Astrocyte (in vitro differentiated cells and primary cell): ENCODE measurements around the gene PRKCE. TPM values are rescaled to one million over a fixed set of nuclear protein-coding genes. Genes with fewer than 3 reads are reported as not detected.

Experiments used
- DNase-seq: peaks from one replicate; pipeline ENCODE4 v3.0.0-alpha.2; 2010; ENCODE audit warnings: low read depth
- FAIRE-seq: peaks from 2 replicates; lab custom pipeline; 2011; peaks lifted over from hg19 to GRCh38; lab: Jason Lieb, UNC
- H2AFZ ChIP-seq: 2 replicates; pipeline ENCODE4 v1.6.0; 2012; ENCODE audit warnings: low read depth, low read length, inconsistent platforms
- H3K27ac ChIP-seq: 2 replicates; pipeline ENCODE4 v1.5.1; 2011; ENCODE audit warnings: low read depth, low read length, inconsistent platforms
- H3K27me3 ChIP-seq: 2 replicates; pipeline ENCODE4 v1.6.0; 2011; ENCODE audit warnings: low read length, inconsistent platforms; ENCODE audit not compliant: insufficient read depth
- H3K36me3 ChIP-seq: 2 replicates; pipeline ENCODE4 v1.5.1; 2011; ENCODE audit warnings: low read length, inconsistent platforms; ENCODE audit not compliant: insufficient read depth
- H3K4me1 ChIP-seq: 2 replicates; pipeline ENCODE4 v1.5.1; 2011; ENCODE audit warnings: low read length, inconsistent platforms; ENCODE audit not compliant: insufficient read depth
- H3K4me2 ChIP-seq: 2 replicates; pipeline ENCODE4 v1.6.0; 2012; ENCODE audit warnings: low read length, inconsistent platforms
- H3K4me3 ChIP-seq: 2 replicates; pipeline ENCODE4 v1.5.1; 2011; ENCODE audit warnings: low read depth, mild to moderate bottlenecking, low read length, inconsistent platforms; ENCODE audit not compliant: insufficient read depth
- H3K79me2 ChIP-seq: 2 replicates; pipeline ENCODE4 v1.6.0; 2012; ENCODE audit warnings: mild to moderate bottlenecking, low read length, inconsistent platforms; ENCODE audit not compliant: insufficient read depth
- H3K9ac ChIP-seq: 2 replicates; pipeline ENCODE4 v1.6.0; 2012; ENCODE audit warnings: mild to moderate bottlenecking, low read length, inconsistent platforms
- H3K9me3 ChIP-seq: 2 replicates; pipeline ENCODE4 v1.5.1; 2012; ENCODE audit warnings: low read depth, mild to moderate bottlenecking, low read length, inconsistent platforms; ENCODE audit not compliant: insufficient read depth
- H4K20me1 ChIP-seq: 2 replicates; pipeline ENCODE4 v1.6.0; 2012; ENCODE audit warnings: low read length, inconsistent platforms; ENCODE audit not compliant: insufficient read depth
- H3K27ac Mint-ChIP-seq: one replicate; pipeline ENCODE4 v1.8.0; 2021; ENCODE audit warnings: mild to moderate bottlenecking, mixed read lengths; ENCODE audit not compliant: unreplicated experiment
- H3K27me3 Mint-ChIP-seq: one replicate; pipeline ENCODE4 v1.8.0; 2021; ENCODE audit warnings: low read depth, mixed read lengths; ENCODE audit not compliant: unreplicated experiment
- H3K36me3 Mint-ChIP-seq: one replicate; pipeline ENCODE4 v1.8.0; 2021; ENCODE audit warnings: low read depth, mixed read lengths; ENCODE audit not compliant: unreplicated experiment
- H3K4me1 Mint-ChIP-seq: one replicate; pipeline ENCODE4 v1.8.0; 2021; ENCODE audit warnings: low read depth, mixed read lengths; ENCODE audit not compliant: unreplicated experiment
- H3K4me3 Mint-ChIP-seq: one replicate; pipeline ENCODE4 v1.8.0; 2021; ENCODE audit warnings: mild to moderate bottlenecking, moderate library complexity, mixed read lengths; ENCODE audit not compliant: unreplicated experiment
- H3K9me3 Mint-ChIP-seq: one replicate; pipeline ENCODE4 v1.8.0; 2021; ENCODE audit warnings: mild to moderate bottlenecking, mixed read lengths; ENCODE audit not compliant: unreplicated experiment
- CTCF ChIP-seq: IDR thresholded peaks from 2 replicates; pipeline ENCODE4 v1.5.1; 2011; ENCODE audit warnings: low read depth, mild to moderate bottlenecking, inconsistent platforms, low read length, moderate library complexity; ENCODE audit not compliant: insufficient read depth
- EZH2 ChIP-seq: IDR thresholded peaks from 2 replicates; pipeline ENCODE4 v1.6.1; 2012; ENCODE audit warnings: mild to moderate bottlenecking, low read length, inconsistent platforms; ENCODE audit not compliant: insufficient read depth
- total RNA-seq: library from RNA; stranded (reverse); gene quantifications from 2 replicates; pipeline ENCODE4 v1.2.1, GENCODE V29; 2021

PRKCE gene
- total RNA-seq, 1 donor from 2014 or later, result 12.8 TPM

GRCh38 chr2:45980161-45980865, 328.8 kb downstream of the PRKCE start:
- Histone ChIP-seq H3K4me3 (no peak overlapping the region), H3K9me3 (no peaks in the 10 kb centered on the region), H3K27ac (no peak overlapping the region), H3K79me2 (no peaks in the 10 kb centered on the region), H3K4me2 (no peak overlapping the region), H3K4me1 (no peaks in the 10 kb centered on the region), H3K27me3 (no peaks in the 10 kb centered on the region), H3K36me3 (no peaks in the 10 kb centered on the region), H4K20me1 (no peaks in the 10 kb centered on the region), H2AFZ (no peak overlapping the region), H3K9ac (no peak overlapping the region)
- no peaks in the 10 kb centered on the region for H3K4me1 Mint-ChIP-seq
- no peaks in the 10 kb centered on the region for H3K9me3 Mint-ChIP-seq
- H3K36me3 Mint-ChIP-seq, result peaks cover 11% of the 10 kb centered on the region
- no peak overlapping the region for H3K4me3 Mint-ChIP-seq
- TF ChIP-seq CTCF, result no peak
- H3K27me3 Mint-ChIP-seq, result peaks cover 11% of the 10 kb centered on the region
- DNase-seq (no peak), FAIRE-seq (no peak)
- no peak overlapping the region for H3K27ac Mint-ChIP-seq

- Mint-ChIP-seq H3K36me3 (peaks cover 11% of the 10 kb centered on the region), H3K4me1 (no peaks in the 10 kb centered on the region), H3K4me3 (no peak overlapping the region), H3K9me3 (no peaks in the 10 kb centered on the region), H3K27ac (no peak overlapping the region), H3K27me3 (peaks cover 16% of the 10 kb centered on the region)
- Histone ChIP-seq H3K4me1 (no peaks in the 10 kb centered on the region), H3K27ac (no peak overlapping the region), H3K4me3 (no peak overlapping the region), H3K9ac (no peak overlapping the region), H3K9me3 (no peaks in the 10 kb centered on the region), H3K79me2 (no peaks in the 10 kb centered on the region), H3K4me2 (no peak overlapping the region), H4K20me1 (no peaks in the 10 kb centered on the region), H2AFZ (no peak overlapping the region), H3K27me3 (no peaks in the 10 kb centered on the region), H3K36me3 (no peaks in the 10 kb centered on the region)
- TF ChIP-seq EZH2 (no peak), CTCF (no peak)
- no peak for FAIRE-seq
- DNase-seq, result no peak
Measured at GRCh38 chr2:45981384-45981930, 330.0 kb downstream of the PRKCE start.

- Mint-ChIP-seq H3K4me1 (no peaks in the 10 kb centered on the region), H3K9me3 (no peaks in the 10 kb centered on the region), H3K36me3 (peaks cover 11% of the 10 kb centered on the region), H3K27me3 (peaks cover 19% of the 10 kb centered on the region), H3K4me3 (no peak overlapping the region), H3K27ac (no peak overlapping the region)
- FAIRE-seq (no peak), DNase-seq (no peak)
- Histone ChIP-seq H3K4me1 (no peaks in the 10 kb centered on the region), H2AFZ (no peak overlapping the region), H3K79me2 (no peaks in the 10 kb centered on the region), H4K20me1 (no peaks in the 10 kb centered on the region), H3K4me2 (no peak overlapping the region), H3K9ac (no peak overlapping the region), H3K4me3 (no peak overlapping the region), H3K36me3 (no peaks in the 10 kb centered on the region), H3K9me3 (no peaks in the 10 kb centered on the region), H3K27ac (no peak overlapping the region), H3K27me3 (no peaks in the 10 kb centered on the region)
- no peak for TF ChIP-seq CTCF
- no peak for TF ChIP-seq EZH2
Measured at GRCh38 chr2:45982096-45982495, 330.6 kb downstream of the PRKCE start.
